Activated CD4-positive, alpha-beta memory T cell treated with anti-CD3 and anti-CD28 coated beads for 36 hours (primary cell): ENCODE data around the gene ARHGAP26. TPM values are rescaled to one million over a fixed set of nuclear protein-coding genes. Genes with fewer than 3 reads are reported as not detected.
"Not testable (repeated sequence)": the region's sequence is repeated elsewhere in the genome, so short reads cannot be mapped to it uniquely, and the experiment has no call there.

Experiments
- CTCF ChIA-PET: fragments of 350-600 bp; sonication (Branson Sonifier 250); formaldehyde crosslinking; loops from one replicate; lab custom pipeline; 2021; ENCODE audit warnings: antibody characterized with exemption, inconsistent platforms; lab: Charles Lee
- POLR2A ChIA-PET: fragments of 350-600 bp; sonication (Branson Sonifier 250); formaldehyde crosslinking; loops from one replicate; lab custom pipeline; 2021; ENCODE audit warnings: antibody characterized with exemption; lab: Charles Lee
- DNase-seq: peaks from one replicate; pipeline ENCODE4 v3.0.0-alpha.2; 2020
- H3K27ac Mint-ChIP-seq: one replicate; pipeline ENCODE4 v1.8.0; 2021; ENCODE audit warnings: mixed read lengths
- H3K27me3 Mint-ChIP-seq: one replicate; pipeline ENCODE4 v1.8.0; 2021; ENCODE audit warnings: mixed read lengths
- H3K36me3 Mint-ChIP-seq: one replicate; pipeline ENCODE4 v1.8.0; 2021; ENCODE audit warnings: mixed read lengths
- H3K4me1 Mint-ChIP-seq: one replicate; pipeline ENCODE4 v1.8.0; 2021; ENCODE audit warnings: low read depth, mixed read lengths
- H3K4me3 Mint-ChIP-seq: one replicate; pipeline ENCODE4 v1.8.0; 2021; ENCODE audit warnings: mild to moderate bottlenecking, mixed read lengths
- H3K9me3 Mint-ChIP-seq: one replicate; pipeline ENCODE4 v1.8.0; 2021; ENCODE audit warnings: mixed read lengths
- intact Hi-C: fragments of 100-400 bp; cut with micrococcal nuclease; formaldehyde crosslinking; loops from one replicate; pipeline ENCODE4 v1.15.1; 2023
- total RNA-seq, 2 experiments: library from RNA; stranded (reverse); gene quantifications; one replicate each; pipeline ENCODE4 v1.2.3, GENCODE V29; 2021

ARHGAP26 gene
- total RNA-seq, 2 experiments from 2014 or later = 16.4 to 16.9 TPM

GRCh38 chr5:143092711-143093451 is 322.7 kb downstream of the ARHGAP26 start:
- H3K9me3 Mint-ChIP-seq, POLR2A ChIA-PET, H3K27ac Mint-ChIP-seq, H3K36me3 Mint-ChIP-seq, H3K4me3 Mint-ChIP-seq, intact Hi-C loops, H3K27me3 Mint-ChIP-seq, DNase-seq: not testable (repeated sequence)
- CTCF ChIA-PET = interaction anchor here (0.7 kb wide), 1 partner anchor 737 kb away, joined by 3 read pairs; no protein-coding TSS in a partner anchor
- H3K4me1 Mint-ChIP-seq = peaks cover 19% of the 10 kb centered on the region

DNA sequence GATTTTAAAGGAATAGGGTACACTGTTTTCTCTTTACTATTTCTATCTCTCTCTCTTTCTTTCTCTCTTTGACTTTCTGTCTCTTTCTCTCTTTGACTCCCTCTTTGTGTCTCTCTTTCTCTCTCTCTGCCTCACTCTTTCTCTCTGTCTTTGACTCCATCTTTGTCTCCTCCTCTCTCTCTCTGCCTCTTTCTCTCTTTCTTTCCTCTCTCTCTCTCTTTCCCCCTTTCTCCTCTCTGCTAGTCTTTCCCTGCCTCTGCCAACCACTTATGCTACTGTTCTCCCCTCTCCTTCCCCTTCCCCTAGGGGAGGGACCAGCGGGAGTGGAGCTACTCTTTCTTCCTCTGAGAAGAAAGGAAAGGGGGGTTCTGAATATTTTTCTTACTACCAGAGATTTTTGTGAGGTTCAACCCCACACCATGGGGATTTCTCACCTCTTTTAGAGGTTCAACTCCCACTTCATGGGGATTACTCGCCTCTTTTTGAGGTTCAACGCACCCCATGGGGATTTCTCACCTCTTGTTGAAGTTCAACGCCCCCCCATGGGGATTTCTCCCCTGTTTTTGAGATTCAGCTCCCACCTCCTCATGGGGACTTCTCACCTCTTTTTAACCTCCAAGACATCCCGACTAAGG is 323.4 kb downstream of the ARHGAP26 start:
- Mint-ChIP-seq H3K9me3 (no peaks in the 10 kb centered on the region), H3K4me3 (no peak overlapping the region), H3K4me1 (peaks cover 19% of the 10 kb centered on the region), H3K27ac (peak overlapping the region; percentile 5), H3K27me3 (no peaks in the 10 kb centered on the region), H3K36me3 (no peaks in the 10 kb centered on the region)
- intact Hi-C loops = no loop called here
- peak; percentile 21 for DNase-seq
- CTCF ChIA-PET = no interaction called here
- POLR2A ChIA-PET = no interaction called here

DNA sequence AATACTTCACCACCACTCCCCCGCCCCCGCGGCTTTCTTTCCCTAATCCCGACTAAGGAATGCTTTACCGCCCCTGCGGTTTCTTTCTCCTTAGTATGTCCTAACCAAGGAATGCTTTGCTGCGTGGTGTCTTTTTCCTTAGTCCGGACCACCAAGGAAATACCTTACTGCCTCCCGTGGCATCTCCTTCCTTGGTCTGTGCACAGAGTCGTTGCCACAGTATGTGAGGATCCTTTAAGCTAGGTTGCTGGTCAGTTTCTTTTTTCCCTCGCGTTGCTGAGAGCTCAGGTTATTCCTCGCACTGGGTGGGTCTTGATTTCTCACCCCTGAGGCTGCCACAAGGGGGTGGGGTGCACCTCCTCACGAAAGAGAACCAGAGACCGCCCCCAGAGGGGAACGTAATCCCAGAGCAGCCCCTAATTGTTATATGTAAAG is 323.9 kb downstream of the ARHGAP26 start:
- Mint-ChIP-seq H3K27me3 (no peaks in the 10 kb centered on the region), H3K9me3 (no peaks in the 10 kb centered on the region), H3K36me3 (no peaks in the 10 kb centered on the region), H3K4me1 (peaks cover 19% of the 10 kb centered on the region), H3K27ac (peak overlapping the region; percentile 16), H3K4me3 (no peak overlapping the region)
- ChIA-PET CTCF (no interaction called here), POLR2A (no interaction called here)
- intact Hi-C loops = no loop called here
- DNase-seq = no peak

- intact Hi-C loops, H3K36me3 Mint-ChIP-seq, CTCF ChIA-PET, H3K27me3 Mint-ChIP-seq, H3K27ac Mint-ChIP-seq, H3K9me3 Mint-ChIP-seq, H3K4me3 Mint-ChIP-seq, POLR2A ChIA-PET: not testable (repeated sequence)
- peaks cover 19% of the 10 kb centered on the region for H3K4me1 Mint-ChIP-seq
- peak; percentile 46 for DNase-seq
These were observed 324.4 kb downstream of the ARHGAP26 start for GRCh38 chr5:143094608-143095007.

DNA sequence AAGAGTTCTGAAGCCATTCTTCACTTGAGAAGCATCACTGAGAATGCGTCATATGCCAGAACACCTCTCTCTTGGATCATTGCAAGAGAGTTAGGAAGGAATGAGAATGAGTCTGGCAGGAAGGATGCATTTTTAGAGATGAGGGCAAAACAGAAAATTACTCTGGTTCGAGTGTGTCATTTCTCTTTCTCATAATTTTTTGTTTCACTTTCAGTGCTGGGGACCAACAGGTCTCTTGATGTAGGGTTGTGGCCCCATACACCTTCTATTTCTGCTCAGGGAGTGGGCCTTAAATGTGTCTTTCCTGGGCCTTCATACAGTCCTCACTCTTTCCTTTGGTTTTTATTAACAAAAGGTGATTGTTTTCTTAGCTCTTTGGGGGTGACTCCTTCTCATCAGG is 330.9 kb downstream of the ARHGAP26 start:
- ChIA-PET POLR2A (interaction anchor here (0.7 to 1.5 kb wide), 3 partner anchors 13 to 98 kb away, joined by 3 read pairs; no protein-coding TSS in a partner anchor), CTCF (interaction anchor here (0.6 kb wide), 1 partner anchor 45 kb away, joined by 4 read pairs; no protein-coding TSS in a partner anchor)
- no peaks in the 10 kb centered on the region for H3K36me3 Mint-ChIP-seq
- no peaks in the 10 kb centered on the region for H3K27me3 Mint-ChIP-seq
- no peak overlapping the region for H3K4me3 Mint-ChIP-seq
- H3K27ac Mint-ChIP-seq = peak overlapping the region; percentile 90
- intact Hi-C loops = loop anchor here (1.0 to 5.0 kb wide), 12 partner anchors 34 to 1090 kb away; no protein-coding TSS in a partner anchor
- peak; percentile 23 for DNase-seq
- peaks cover 40% of the 10 kb centered on the region for H3K4me1 Mint-ChIP-seq
- H3K9me3 Mint-ChIP-seq = no peaks in the 10 kb centered on the region

DNA sequence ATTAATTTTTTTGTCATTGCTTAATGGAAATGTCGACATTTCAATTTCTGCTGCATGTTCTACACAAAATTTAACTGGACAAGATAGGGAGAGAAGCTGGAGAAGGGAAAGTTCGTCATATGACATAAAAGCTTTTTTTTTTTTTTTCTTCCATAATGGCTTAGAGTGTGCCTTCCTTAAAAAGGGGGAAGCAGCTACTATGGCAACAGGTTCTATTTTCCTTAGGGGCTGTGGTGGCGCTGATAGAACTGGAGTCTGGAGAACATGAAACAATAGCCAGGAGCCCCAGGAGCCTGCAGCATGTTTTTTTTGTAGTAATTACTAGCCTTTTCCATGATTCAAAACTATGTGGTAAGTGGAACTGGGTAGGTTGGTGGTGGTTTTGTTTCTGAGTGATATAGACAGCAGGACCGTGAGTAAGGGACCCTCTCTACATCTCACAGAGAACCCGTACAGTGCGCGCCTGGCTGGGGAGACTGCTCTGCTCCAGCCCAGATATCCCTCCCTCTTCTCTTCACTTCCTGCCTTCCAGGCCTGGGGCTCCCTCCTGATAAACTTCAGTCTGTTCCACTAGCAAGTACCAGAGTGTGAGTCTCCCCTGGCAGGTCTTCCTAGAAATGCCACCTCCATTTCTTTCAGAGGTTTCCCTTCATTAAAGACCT is 331.7 kb downstream of the ARHGAP26 start:
- Mint-ChIP-seq H3K9me3 (no peaks in the 10 kb centered on the region), H3K27ac (peak overlapping the region; percentile 90), H3K27me3 (no peaks in the 10 kb centered on the region), H3K4me1 (peaks cover 42% of the 10 kb centered on the region), H3K36me3 (no peaks in the 10 kb centered on the region), H3K4me3 (no peak overlapping the region)
- CTCF ChIA-PET = interaction anchor here (1.4 kb wide), 1 partner anchor 93 kb away, joined by 3 read pairs; no protein-coding TSS in a partner anchor
- intact Hi-C loops = loop anchor here (1.0 to 5.0 kb wide), 13 partner anchors 17 to 1089 kb away; no protein-coding TSS in a partner anchor
- DNase-seq = peak; percentile 75
- POLR2A ChIA-PET = interaction anchor here (0.7 to 1.5 kb wide), 4 partner anchors 12 to 99 kb away, joined by 3 read pairs; no protein-coding TSS in a partner anchor

DNA sequence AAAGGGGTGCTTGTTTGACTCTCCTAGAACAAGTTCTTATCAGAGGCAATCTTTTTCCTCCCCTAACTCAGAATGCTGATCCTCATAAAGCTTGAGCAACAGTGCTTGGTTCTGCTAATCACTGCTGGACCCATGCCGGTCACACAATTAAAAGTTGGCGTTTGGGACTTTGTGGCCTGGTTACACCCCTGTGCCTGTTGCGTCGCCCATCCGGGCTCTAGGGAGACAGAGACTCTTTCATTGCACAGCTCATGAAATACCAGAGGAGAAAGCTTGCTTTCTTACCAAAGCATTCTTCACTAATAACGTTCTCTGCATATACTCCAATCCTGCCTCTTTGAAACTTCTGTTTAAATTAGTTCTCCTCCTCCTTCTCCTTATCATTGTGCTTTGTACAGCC is 332.2 kb downstream of the ARHGAP26 start:
- intact Hi-C loops = loop anchor here (1.0 to 5.0 kb wide), 4 partner anchors 17 to 725 kb away; no protein-coding TSS in a partner anchor
- ChIA-PET POLR2A (interaction anchor here (0.8 kb wide), 1 partner anchor 42 kb away, joined by 3 read pairs; no protein-coding TSS in a partner anchor), CTCF (interaction anchor here (0.7 to 1.4 kb wide), 2 partner anchors 94 to 249 kb away, joined by 3 read pairs; no protein-coding TSS in a partner anchor)
- Mint-ChIP-seq H3K9me3 (no peaks in the 10 kb centered on the region), H3K4me3 (no peak overlapping the region), H3K4me1 (peaks cover 45% of the 10 kb centered on the region), H3K27ac (peak overlapping the region; percentile 90), H3K36me3 (no peaks in the 10 kb centered on the region), H3K27me3 (no peaks in the 10 kb centered on the region)
- DNase-seq = no peak

- ChIA-PET POLR2A (interaction anchor here (0.7 to 0.8 kb wide), 2 partner anchors 14 to 298 kb away, joined by 3 to 4 read pairs; partner anchors contain the start of gene NR3C1), CTCF (interaction anchor here (0.8 to 2.4 kb wide), 5 partner anchors 9 to 298 kb away, joined by 3 to 7 read pairs (median 4); partner anchors contain the start of gene NR3C1)
- peak overlapping the region; percentile 58 for H3K27ac Mint-ChIP-seq
- no peaks in the 10 kb centered on the region for H3K36me3 Mint-ChIP-seq
- intact Hi-C loops = no loop called here
- no peaks in the 10 kb centered on the region for H3K9me3 Mint-ChIP-seq
- H3K4me3 Mint-ChIP-seq = no peak overlapping the region
- DNase-seq = peak; percentile 56
- no peaks in the 10 kb centered on the region for H3K27me3 Mint-ChIP-seq
- H3K4me1 Mint-ChIP-seq = peaks cover 47% of the 10 kb centered on the region
These were observed 335.2 kb downstream of the ARHGAP26 start for GRCh38 chr5:143105216-143105905.

DNA sequence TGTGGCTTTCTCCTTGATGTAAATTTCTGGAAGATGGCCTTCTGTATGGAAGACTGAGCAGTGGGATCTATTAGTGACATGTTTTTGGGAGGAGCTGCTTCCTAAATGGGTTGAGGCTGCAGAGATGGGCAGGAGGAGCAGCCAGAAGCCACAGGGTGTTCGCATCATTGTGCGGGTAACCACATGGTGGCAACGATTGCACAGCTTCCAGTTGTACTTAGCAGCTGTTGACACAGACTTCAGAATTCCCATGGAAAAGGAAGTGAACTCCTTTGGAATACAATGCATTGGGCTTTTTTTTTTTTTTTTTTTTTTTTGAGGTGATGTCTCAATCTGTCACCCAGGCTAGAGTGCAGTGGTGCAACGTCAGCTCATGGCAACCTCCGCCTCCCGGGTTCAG is 336.0 kb downstream of the ARHGAP26 start:
- Mint-ChIP-seq H3K4me1 (peaks cover 39% of the 10 kb centered on the region), H3K4me3 (no peak overlapping the region), H3K27me3 (no peaks in the 10 kb centered on the region), H3K36me3 (no peaks in the 10 kb centered on the region), H3K9me3 (no peaks in the 10 kb centered on the region), H3K27ac (peak overlapping the region; percentile 58)
- intact Hi-C loops = no loop called here
- ChIA-PET CTCF (interaction anchor here (1.0 to 2.4 kb wide), 4 partner anchors 8 to 297 kb away, joined by 3 to 7 read pairs (median 5); partner anchors contain the start of gene NR3C1), POLR2A (interaction anchor here (0.7 to 0.8 kb wide), 2 partner anchors 13 to 297 kb away, joined by 3 to 4 read pairs; partner anchors contain the start of gene NR3C1)
- no peak for DNase-seq

GRCh38 chr5:143108498-143109128 is 338.4 kb downstream of the ARHGAP26 start:
- no peak for DNase-seq
- no peaks in the 10 kb centered on the region for H3K36me3 Mint-ChIP-seq
- H3K27me3 Mint-ChIP-seq = no peaks in the 10 kb centered on the region
- H3K4me3 Mint-ChIP-seq = no peak overlapping the region
- ChIA-PET POLR2A (no interaction called here), CTCF (interaction anchor here (0.9 kb wide), 1 partner anchor 92 kb away, joined by 4 read pairs; no protein-coding TSS in a partner anchor)
- H3K4me1 Mint-ChIP-seq = peaks cover 27% of the 10 kb centered on the region
- no peak overlapping the region for H3K27ac Mint-ChIP-seq
- intact Hi-C loops = no loop called here
- no peaks in the 10 kb centered on the region for H3K9me3 Mint-ChIP-seq
